NOMO-1 (cell line): ENCODE data around the gene ANKRD11.

Source experiments
- DNase-seq, 2 experiments: peaks; one replicate each; lab custom pipeline; 2025; ENCODE audit not compliant: unreplicated experiment in 2 of 2; lab: John Stamatoyannopoulos, UW

ANKRD11 gene

GRCh38 chr16:89291363-89291762 is 199.0 kb downstream of the ANKRD11 start:
- DNase-seq, result no peak

DNA sequence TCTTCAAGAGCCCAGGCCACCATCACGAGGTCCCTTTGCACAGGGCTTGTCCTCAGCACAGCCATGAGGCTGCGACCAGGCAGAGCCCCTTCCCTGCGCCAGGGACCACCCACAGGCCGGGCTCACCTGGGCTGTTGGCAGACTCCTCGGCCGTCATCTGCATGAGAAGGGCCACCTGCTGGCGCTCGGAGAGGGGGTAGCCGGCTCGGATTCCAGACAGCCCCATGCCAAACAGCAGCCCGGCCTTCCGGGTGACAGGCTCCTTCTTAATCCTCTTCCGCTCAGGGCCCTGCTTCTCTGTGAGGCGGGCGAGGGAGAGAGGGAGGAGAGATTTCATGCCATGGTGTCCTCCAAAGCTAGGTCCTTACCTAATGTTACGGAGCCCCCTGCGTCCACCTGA is 199.5 kb downstream of the ANKRD11 start:
- DNase-seq, result no peak

GRCh38 chr16:89290472-89290871 is 199.9 kb downstream of the ANKRD11 start:
- DNase-seq, result no peak

DNA sequence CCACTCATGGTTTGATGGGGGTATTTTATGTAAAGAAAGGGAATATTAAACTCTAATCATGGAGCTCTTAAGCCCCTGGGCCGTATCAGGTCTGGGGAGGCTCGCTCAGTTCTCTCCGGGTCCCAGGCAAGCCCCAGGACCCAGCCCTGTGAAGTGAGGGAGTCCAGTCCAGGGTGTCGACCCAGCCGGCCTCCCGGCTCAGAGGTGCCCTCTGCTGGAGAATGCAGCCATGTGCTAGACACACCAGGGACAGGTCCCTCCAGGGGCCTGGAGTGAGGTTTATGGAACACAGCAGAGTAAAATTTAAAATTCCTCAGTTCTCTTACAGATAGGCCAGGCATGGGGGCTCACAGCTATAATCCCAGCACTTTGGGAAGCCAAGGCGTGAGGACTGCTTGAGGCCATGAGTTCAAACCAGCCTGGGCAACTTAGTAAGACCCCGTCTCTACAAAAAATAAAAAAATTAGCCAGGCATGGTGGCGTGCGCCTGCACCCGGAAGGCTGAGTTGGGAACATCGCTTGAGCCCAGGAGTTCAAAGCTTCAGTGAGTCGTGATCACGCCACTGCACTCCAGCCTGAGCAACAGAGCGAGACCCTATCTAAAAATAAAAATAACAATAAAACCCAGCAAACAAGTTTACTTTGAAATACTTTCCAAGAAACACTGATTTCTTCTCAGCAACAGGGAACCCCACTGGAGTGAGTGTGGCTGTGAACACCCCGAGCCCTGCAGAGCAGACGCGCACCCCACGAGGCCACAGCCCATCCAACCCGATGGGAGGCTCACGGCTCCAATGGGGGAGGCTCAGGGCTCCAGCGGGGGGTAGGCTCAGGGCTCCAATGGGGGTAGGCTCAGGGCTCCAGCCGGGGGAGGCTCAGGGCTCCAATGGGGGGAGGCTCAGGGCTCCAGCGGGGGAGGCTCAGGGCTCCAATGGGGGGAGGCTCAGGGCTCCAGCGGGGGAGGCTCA is 200.6 kb downstream of the ANKRD11 start:
- DNase-seq, result peak; percentile 26 to 44

GRCh38 chr16:89288966-89289365 is 201.4 kb downstream of the ANKRD11 start:
- DNase-seq, result no peak

DNA sequence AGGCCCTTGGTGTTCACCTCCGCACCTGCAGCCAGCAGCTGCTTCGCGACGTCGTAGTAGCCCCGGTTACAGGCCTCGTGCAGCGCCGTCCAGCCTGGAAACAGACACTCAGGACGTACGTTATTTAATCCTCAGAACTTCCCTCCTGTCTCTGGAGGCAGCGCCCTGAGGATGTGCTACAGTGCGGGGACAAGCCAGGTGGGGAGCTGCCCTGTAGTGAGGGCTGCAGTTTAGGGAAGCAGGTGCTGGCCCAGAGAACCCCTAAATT is 201.8 kb downstream of the ANKRD11 start:
- DNase-seq, result no peak

- no peak for DNase-seq
These were observed 202.4 kb downstream of the ANKRD11 start for GRCh38 chr16:89287777-89288576.

- DNase-seq, result no peak
These were observed 204.3 kb downstream of the ANKRD11 start for GRCh38 chr16:89286096-89286495.

- DNase-seq, result no peak
These were observed 205.0 kb downstream of the ANKRD11 start for GRCh38 chr16:89285381-89285780.

DNA sequence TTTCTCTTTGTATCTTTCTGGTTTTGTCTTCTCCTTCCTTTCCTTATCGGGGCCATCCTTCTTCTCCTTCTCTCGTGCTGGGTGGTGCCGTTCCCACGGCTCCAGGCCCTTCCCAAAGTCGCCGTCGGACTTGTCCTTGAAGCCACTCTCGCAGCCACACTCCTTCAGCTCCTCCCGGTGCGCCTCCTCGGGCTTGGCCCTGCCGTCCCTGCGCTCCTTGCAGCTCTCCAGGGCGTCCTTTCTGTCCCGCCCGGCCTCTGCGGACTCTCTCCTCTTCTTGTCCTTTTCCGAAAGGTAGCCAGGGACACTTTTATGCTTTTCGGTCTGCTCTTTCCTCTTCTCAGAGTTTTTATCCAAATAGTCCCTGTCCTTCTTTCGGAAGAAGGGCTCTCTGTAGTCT is 206.9 kb downstream of the ANKRD11 start:
- DNase-seq, result no peak

DNA sequence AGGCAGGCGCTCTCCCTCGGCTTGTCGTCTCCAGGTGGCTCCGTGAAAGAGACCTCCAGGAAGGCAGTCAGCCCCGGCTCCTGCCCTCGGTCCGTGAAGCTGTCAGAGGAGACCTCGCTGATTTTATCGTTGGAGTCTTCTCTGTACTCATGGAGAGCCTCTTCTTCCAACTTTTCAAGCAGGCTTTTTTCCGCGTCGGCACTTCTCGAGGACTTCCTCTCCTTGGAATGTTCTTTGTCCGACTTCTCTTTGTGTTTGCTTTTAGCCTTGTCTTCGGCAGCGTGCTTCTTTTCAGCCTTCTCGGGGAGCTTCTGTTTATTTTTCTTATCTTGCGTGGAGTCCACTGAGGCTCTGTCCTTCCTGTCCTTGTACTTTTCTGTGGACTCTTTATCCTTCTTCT is 207.8 kb downstream of the ANKRD11 start:
- DNase-seq, result no peak

- no peak for DNase-seq
These were observed 208.5 kb downstream of the ANKRD11 start for GRCh38 chr16:89281829-89282228.

GRCh38 chr16:89281189-89281577 is 209.2 kb downstream of the ANKRD11 start:
- no peak for DNase-seq

DNA sequence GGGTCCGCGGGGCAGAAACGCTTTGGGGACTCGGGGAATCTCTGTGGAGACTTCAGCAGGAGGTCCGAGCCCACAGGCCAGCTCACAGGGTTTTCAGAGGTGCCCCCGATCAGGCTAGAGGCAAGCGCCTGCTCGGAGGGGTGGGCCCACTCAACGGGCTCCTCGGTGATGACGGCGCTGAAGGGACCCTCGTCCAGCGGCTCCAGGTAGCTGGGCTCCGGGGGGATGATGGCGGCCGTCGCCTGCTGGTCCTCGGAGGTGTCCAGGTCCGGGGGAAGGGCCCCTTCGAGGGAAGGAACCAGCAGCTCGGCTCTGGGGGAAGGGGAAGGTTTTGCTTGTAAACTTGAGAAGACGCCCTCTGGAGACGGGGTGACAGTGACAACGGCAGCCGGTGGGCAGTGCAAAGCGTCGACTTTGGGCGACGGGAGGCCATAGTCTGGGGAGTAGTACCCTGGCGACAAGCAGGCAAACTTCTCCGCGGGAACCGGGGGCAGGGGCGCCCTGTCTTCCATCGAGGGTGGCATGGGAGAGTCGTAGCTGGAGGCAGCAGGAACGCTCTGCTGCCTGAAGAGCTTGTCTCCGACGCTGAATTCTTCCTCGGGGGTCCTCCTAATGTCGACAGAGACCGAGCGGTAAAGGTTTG is 209.7 kb downstream of the ANKRD11 start:
- no peak for DNase-seq

DNA sequence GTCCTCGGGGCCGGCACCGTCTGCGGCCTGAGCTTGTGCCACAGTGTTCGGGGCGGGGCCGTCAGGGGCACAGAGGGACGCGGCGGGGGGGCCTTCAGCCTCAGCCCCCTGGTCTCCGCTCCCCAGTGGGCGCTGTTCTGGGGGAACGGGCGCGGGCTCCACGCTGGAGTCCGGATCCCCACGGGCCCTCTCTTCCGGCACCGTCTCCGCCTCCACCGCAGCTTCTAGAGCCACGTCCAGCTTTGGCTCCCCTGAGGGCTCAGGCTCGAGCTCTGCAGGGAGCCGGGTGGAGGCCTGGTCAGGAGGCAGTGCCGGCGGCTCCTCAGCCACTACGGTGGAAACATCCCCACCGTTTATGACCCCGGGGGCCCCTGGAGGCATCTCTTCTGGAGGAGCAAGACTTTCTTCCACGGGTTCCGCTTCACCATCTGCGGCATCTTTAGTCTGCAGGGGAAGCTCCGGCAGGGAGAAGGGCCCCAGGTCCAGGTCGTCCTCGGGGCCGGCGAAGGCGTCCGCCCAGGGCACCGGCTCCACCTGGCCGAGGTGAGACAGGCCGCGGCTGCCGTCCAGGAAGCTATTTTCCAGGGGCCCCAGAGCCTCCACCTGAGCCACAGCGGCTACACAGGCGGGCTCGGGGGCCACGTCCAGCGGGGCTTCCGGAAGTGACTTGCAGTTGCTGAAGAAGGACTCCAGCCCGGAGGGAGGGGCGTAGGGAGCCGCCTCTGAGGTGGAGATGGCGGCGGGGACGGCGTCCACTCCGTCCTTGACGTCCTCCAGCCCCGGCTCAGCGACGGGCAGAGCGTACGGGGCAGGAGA is 210.5 kb downstream of the ANKRD11 start:
- no peak for DNase-seq

DNA sequence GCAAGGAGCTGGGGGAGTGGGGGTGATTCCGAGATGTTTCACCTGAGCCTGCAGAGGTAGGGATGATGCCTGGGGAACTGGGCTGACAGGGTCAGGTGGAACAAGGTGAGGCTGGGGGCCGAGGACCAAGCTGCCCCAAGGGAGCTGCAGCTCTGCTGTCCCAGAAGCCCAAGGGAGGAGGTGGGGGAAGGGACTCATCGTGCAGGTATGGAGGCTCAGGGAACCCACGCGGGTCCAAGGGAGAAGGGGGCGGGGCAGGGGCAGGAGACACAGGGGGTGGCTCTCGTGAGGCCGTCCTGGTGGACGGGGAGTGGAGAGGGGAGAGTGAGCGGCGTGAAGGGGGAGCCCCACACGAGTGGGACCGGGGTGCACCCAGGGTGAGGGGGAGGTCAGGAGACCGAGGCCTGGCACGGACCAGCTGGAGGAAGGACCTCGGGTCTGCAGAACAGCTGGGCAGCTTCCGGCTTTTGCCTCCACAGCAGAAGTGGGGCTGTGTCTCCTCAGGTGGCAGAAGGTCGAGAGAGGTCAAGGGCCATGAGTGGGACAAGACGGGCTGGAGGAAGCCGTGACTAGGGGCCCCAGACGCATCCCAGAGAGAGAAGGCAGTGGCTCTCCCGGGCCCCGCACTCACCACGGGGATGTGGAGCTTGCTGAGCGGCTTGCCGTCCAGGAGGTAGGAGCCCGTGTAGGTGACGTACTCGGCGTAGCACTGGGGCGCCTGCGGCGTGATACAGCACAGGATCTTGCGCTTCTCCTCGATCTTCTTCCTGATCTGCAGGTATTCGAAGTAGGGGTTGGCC is 211.7 kb downstream of the ANKRD11 start:
- no peak for DNase-seq

DNA sequence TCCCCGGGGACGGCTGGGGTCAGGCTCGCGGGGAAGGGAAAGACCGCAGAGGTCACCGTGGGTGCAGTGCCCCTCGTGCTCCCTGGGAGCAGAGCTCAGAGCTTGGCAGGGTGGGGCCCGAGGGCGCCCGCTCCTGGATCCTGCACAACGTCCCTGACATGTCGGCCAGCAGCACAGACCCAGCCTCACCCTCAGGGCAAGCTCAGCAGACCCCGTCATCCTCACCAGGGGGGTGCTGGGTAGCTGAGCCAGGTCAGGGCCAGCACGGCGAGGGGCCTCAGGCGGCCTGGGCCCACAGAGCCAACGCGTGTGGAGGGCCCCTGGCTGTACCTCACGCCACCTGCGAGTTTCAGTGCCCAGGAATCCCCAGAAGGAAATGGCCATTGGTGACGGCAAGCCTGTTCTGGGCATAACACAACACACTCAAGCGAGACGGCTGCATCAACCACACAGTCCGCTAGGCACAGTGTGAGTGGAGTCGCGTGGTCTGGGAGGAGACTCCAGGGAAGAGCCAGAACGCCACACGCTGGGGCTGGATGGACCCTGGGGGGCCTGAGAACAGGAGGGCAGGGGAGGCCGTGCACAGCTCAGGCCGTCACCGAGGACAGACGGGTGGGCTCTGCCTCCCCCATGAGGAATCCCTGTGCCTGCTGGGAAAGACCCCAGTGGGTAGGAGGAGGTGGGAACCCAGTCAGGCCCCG is 212.6 kb downstream of the ANKRD11 start:
- DNase-seq, result no peak

- no peak for DNase-seq
These were observed 213.3 kb downstream of the ANKRD11 start for GRCh38 chr16:89277049-89277448.
